ENCODE measurements around the gene FAM181A.

FAM181A gene

GRCh38 chr14:93930296-93930988, 3.3 kb downstream of the FAM181A start:
- DNase-seq: no peak

- no peak for DNase-seq
These were observed 3.8 kb downstream of the FAM181A start for GRCh38 chr14:93930989-93931307.

GRCh38 chr14:93932642-93933041, 5.5 kb downstream of the FAM181A start:
- no peak for DNase-seq

DNA sequence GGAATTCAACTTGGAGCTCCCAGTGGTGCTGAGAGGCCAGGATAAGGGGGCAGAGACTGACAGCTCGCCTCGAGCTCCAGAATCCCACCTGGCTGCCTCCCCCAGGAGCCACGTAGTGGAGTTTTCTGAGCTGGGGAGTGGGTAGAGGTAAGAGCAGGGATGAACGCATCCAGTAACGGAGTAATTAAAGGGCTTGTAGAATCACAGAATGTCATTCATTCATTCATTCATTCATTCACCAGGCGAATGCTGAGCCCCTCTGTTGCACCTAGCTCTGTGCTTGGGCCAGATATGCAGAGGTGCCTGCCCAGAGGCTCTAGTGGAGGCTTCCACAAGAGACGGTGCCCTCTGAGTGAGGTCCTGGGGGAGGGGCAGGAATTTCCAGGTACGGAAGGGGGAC, 8.1 kb downstream of the FAM181A start:
- DNase-seq: no peak

DNA sequence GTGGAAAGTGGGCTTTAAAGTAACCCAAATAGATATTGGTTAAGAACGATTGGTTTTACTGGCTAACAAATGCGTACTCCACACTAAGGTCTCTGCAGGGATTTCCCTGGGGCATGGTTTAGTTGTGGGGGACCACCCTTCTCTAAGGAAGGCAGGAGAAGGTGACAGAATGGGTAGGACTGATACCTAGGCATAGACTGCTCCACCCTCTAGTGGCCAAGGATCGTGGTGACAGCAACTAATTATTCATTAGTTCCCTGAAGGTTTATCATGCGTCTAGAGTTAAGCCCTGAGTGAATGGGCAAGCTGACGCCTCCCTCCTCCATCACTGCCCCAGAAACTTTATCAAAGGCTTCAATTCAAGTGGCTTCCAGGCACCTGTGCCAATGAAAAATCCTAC, 9.1 kb downstream of the FAM181A start:
- no peak for DNase-seq

DNA sequence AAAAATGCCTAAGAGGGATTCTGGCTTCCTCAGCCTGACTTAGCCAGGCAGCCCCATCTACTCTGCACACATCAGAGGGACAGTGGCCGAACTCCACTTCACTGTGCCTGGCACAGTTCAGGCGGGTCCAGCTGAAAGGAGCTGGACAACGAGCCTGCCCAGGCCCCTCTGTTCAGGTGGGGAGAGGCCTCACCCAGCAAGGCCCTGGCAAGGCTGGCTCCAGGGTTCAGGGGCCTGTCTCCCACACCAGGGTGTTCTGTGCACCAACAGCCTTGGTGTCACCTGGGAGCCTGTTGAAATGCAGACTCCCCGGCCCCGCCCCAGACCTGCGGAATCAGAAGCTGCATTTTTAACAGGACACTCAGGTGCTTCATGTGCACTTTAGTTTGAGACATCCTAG, 9.8 kb downstream of the FAM181A start:
- no peak for DNase-seq

- no peak for DNase-seq
These were observed 10.4 kb downstream of the FAM181A start for GRCh38 chr14:93937519-93937918.

DNA sequence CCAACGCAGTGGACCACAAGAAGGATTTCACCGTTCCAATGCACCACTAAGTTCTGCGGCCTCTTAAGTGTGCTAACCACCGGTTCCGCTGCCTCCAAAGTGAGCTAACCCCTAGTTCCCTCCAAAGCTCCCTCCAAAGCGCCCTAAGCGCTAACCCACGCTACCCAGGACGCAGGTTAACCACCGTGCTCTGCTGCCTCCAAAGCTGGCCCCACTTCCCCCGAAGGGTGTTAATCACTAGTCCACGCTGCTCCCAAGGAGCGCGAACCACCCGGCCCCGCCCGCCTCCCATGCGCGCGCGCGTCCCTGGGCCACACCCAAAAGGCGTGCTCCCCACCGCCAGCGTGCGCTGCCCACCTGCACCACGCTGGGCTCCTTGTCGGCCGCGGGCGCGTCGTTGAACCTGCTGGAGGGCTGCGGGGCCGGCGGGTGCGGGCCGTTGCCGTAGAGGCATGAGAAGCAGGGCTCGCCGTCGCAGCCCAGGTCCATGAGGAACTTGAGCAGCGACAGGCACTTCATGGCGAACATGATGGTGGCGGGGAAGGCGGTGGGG, 11.7 kb downstream of the FAM181A start:
- no peak for DNase-seq

- DNase-seq: peak; percentile 77
These were observed 12.4 kb downstream of the FAM181A start for GRCh38 chr14:93939304-93940229.

DNA sequence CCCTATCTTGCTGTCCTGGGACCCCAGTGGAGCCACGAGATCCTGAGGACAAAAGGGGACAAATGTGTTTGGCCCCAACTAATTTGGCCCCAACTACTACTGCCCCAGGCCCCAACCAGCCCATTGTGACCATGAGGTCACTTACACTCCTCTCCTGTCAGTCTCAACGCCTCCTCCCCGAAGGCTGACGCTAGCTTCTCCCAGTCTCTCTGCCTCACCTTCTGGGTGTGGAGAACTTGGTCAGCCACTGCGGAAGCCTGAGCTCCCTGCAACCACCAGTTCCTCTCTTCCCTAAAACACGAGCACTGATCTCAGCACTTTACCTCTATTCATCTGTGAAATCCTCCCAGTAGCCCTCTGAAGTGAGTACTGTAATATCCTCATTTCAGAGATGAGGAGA, 13.3 kb downstream of the FAM181A start:
- no peak for DNase-seq

- no peak for DNase-seq
These were observed 14.3 kb downstream of the FAM181A start for GRCh38 chr14:93941293-93941910.

DNA sequence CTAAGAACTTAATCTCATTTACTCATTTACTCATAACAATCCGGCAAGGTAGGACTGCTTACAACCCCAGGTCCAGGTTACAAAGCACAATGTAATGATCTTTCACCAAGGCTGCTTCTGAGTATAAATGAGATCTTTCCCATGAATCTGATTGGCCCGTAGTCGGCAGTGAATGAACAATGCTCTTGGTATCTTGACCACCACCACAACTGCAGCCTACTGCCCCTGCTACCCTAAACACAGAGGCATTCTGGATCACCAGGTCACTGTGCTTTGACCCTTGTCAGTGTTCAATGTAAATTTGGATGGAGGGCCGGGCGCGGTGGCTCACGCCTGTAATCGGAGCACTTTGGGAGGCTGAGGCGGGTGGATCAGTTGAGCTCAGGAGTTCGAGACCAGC, 15.9 kb downstream of the FAM181A start:
- no peak for DNase-seq

DNA sequence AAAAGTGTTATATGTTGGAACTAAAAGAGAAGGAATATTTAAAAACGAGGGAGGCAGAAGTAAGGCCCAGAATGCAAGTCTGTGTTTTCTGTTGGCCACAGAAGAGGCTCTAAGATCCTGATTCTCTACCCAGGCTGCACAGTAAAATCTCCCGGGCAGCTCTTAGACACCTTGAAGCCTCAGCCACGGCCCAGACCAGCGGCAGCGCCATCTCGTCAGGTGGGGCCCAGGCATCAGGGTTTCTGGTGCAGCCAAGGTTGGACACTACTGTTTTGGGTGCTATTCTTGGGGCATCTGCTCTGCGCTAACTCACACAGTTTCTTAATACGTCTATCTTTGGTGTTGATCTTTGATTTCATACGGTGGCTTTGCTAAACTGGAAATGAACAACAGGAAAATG, 16.8 kb downstream of the FAM181A start:
- DNase-seq: no peak

- no peak for DNase-seq
These were observed 17.4 kb downstream of the FAM181A start for GRCh38 chr14:93944348-93945069.

- no peak for DNase-seq
These were observed 17.9 kb downstream of the FAM181A start for GRCh38 chr14:93945070-93945399.

DNA sequence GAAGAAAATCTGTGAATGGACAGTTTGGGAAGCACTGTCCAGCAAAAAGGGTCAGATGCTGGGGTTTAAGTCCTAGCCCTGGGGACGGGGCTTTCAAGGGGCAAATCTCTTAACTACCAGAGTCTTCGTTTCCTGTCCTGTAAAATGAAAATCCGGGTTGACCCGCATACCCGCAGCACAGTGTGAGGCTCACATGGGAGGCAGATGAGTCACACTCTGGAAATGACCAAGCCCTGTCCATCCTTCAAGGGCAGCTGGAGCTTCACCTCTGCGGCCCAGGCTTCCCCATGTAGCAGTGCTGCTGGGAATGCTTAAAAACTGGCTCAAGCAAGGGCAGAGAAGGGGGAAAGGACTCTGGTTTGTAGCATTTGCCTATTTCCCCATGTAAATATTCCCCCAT, 19.0 kb downstream of the FAM181A start:
- no peak for DNase-seq

DNA sequence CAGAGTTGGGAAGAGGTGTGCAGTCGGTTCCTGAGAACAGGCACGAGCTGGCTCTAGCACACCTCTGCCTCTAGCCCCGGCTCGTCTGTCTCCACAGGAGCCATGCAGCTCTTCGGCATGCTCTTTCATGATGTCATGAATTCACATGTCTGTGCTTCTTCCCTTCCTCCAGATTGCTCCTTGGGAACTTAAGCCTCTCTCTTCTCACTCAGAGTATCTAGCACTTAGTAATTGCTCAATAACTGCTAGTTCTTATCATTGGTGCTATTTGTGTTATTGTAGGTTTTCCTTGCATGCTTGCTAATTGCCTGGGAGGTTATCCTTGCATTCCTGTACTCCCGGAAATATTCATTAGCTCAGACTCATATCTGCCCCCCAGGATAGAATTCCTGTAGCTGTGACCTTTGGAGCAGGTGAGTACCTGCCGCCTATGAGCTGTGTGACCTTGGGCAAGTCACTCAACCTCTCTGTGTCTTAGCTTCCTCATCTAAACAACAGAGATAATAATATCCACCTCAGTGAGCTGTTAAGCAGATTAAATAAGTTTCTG, 19.5 kb downstream of the FAM181A start:
- DNase-seq: no peak

- no peak for DNase-seq
These were observed 20.1 kb downstream of the FAM181A start for GRCh38 chr14:93947282-93947681.

GRCh38 chr14:93949511-93950075, 22.4 kb downstream of the FAM181A start:
- no peak for DNase-seq

DNA sequence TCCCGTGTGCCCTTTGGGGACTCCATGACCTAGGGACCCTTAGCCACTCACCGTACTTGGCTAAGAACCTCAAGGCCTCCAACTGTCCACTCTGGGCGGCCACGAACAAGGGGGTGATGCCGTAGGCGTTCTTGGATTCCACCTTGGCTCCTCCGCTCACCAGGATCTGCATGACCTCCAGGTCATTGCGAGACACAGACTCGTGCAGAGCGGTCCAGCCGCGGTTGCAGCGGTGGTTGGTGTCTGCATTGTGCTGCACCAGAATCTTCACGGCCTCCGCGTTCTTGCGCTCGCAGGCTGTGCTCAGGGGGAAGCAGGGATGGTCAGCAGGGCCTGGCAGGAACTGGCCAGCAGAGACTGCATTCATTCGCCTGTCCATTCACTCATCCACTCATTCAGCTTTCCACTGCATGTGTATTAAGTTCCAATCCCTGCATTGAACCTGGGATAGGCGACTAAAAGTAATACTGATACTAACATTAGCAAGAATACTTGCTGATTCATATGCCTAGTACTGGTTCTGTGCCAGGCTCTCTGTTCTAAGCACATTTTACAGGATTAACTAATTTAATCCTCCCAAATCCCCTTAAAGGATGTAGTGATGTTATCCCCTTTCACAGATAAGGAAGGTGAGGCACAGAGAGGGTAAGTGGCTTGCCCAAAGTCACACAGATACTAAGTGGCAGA, 23.9 kb downstream of the FAM181A start:
- DNase-seq: no peak

DNA sequence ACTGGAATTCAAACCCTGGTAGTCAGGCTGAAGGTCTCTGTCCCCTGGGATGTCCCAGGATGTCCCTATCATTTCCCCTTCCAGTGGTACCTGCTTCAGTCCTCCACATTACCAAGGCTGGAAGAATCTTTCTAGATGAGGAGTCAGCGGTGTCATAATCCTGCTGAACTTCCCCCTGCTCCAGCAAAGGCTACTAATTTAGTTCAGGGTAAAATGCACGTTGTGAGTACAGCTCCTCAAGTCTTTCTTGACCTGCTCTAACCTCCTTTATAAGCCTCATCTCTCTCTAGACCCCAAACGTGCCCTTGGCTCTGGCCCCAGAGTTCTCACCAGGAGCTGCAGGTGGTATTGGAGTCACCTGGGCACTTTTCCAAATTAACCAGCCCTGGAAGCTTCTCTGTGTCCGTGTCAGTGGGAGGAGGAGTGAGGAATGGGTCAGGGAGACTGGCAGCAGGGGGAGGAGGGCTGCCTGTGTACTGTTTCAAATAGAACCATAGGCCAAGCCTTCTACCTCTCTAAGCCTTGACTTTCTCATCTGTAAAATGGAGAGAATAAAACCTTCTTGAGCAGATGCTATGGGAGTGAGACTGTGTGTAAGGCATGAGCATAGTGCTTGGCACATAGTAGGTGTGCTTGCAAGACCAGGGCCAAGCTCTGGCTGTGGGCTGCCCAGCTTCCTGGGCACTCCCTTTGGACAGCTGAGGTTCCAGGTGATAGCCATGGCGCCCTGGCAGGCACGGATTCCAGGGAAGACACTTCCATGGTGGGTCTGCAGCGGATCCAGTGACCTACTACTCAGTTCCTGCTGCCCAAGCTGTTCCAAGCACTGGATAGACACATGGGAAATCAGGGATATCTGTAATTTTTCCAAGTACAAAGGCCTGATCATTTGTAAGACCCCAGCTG, 24.7 kb downstream of the FAM181A start:
- DNase-seq: no peak
